Activated T-cell treated with anti-CD3 and anti-CD28 coated beads for 4 hours (primary cell): ENCODE measurements around the gene NXPH4.

Experiments
- DNase-seq: peaks from one replicate; pipeline ENCODE4 v3.0.0-alpha.2; 2020

The NXPH4 gene

DNA sequence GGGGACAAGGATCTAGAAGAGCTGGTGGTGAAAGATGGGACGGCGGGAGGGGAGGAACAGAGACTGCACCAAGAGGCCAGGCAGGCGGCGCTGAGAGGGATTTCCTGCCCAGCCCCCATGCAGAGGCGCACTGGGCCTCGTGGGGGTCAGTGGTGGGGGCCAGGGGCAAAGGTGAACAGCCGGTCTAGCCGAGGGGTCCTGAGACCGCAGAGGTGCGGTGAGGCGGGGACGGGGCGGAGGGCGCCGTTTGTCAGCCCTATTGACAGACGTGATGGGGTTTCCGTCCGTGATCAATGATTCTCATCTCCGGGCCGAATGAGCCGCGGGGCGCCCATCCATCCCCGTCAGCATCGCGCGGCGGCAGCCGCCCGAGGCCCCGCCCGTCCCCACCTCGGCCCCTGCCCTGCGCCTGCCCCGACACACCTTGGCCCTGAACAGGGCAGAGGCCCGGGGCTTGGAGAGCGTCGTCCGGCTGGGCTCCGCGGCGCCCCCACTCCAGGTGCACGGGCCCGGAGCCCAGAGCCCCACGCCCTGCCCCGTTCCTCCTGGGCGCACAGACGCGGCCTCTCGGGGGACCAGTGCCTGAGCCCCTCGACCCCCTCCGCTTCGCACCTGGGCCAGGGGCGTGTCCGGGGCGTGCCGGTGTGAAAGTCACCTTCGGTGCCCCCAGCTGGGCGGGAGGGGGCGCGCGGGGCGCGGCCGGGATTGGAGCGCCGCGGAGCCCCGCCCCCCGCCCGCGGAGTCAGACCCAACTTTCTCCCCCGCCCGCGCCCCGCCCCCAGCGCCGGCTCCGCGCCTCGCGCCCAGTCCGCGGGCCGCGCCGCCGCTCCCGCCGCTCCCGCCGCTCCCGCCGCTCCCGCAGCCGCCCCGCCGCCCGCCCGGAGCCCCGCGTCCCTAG, at the start of gene NXPH4:
Gene NXPH4 (plus strand): TSS at position 781 of the 898 bp plus-strand sequence. CDS start 176 bp downstream, outside the sequence.
- peak; percentile 57 for DNase-seq

- DNase-seq: no peak
These were observed 49.6 kb upstream of the NXPH4 start for GRCh38 chr12:57166971-57167371.

- no peak for DNase-seq
These were observed 48.5 kb upstream of the NXPH4 start for GRCh38 chr12:57168058-57168457.

- no peak for DNase-seq
These were observed 47.4 kb upstream of the NXPH4 start for GRCh38 chr12:57169046-57169795.

GRCh38 chr12:57169969-57170368, 46.6 kb upstream of the NXPH4 start:
- DNase-seq: no peak

DNA sequence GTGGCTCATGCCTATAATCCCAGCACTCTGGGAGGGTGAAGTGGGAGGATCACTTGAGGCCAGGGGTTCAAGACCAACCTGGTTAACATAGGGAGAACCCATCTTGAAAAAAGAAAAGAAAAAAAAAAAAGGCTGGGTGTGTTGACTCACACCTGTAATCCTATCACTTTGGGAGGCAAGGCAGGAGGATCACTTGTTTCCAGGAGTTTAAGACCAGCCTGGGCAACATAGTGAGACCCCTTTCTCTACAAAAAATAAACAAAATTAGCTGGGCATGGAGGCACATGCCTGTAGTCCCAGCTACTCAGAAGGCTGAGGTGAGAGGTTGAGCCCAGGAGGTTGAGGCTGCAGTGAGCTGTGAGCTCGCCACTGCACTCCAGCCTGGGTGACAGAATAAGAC, 46.2 kb upstream of the NXPH4 start:
- DNase-seq: no peak

GRCh38 chr12:57170927-57171326, 45.7 kb upstream of the NXPH4 start:
- no peak for DNase-seq

DNA sequence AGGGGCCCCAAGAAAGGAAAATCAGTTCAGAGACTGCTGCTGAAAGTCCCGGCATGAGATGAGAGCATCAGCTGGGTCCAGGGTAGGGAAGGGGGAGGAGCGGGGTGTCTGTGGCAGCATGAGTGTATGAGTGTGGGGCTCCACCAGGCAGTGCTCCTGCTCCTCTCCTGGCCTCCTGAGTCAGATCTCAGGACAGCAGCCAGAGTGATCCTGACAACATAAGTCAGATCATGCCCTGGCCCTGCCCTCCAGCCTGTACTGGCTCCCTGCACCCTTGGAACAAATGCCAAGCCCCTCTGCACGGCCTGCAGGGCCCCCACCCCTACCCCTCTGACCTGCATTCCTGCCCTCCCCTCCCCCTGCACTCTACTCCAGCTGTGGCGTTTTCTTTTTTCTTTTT, 44.9 kb upstream of the NXPH4 start:
- DNase-seq: no peak

GRCh38 chr12:57173089-57173488, 43.5 kb upstream of the NXPH4 start:
- DNase-seq: no peak

DNA sequence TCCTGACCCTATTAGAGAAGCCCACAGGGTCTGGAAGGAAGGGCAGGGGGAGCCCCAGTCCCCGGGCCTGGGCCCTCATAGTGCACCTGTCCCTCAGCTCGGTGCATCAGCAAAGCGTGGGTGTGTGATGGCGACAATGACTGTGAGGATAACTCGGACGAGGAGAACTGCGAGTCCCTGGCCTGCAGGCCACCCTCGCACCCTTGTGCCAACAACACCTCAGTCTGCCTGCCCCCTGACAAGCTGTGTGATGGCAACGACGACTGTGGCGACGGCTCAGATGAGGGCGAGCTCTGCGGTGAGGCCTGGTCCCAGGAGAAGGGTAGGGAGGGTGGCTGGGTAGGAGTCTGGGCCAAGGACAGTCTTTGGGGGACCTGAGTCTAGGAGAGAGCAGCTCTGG, 42.9 kb upstream of the NXPH4 start:
- DNase-seq: no peak

DNA sequence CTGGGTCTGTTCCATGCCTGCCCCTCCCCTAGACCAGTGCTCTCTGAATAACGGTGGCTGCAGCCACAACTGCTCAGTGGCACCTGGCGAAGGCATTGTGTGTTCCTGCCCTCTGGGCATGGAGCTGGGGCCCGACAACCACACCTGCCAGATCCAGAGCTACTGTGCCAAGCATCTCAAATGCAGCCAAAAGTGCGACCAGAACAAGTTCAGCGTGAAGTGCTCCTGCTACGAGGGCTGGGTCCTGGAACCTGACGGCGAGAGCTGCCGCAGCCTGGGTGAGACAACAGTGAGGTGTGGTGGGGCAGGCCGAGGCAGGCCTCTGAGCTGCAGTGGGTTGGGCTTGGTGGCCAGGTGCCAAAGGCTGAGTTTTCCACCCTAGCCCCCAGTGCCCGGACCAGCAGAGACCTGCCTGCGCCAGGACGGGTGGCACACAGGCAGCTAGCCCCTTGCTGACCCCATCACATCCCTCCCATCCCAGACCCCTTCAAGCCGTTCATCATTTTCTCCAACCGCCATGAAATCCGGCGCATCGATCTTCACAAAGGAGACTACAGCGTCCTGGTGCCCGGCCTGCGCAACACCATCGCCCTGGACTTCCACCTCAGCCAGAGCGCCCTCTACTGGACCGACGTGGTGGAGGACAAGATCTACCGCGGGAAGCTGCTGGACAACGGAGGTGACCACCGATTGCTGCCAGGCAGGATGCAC, 41.0 kb upstream of the NXPH4 start:
- peak; percentile 7 for DNase-seq

- DNase-seq: no peak
These were observed 40.5 kb upstream of the NXPH4 start for GRCh38 chr12:57176139-57176477.

DNA sequence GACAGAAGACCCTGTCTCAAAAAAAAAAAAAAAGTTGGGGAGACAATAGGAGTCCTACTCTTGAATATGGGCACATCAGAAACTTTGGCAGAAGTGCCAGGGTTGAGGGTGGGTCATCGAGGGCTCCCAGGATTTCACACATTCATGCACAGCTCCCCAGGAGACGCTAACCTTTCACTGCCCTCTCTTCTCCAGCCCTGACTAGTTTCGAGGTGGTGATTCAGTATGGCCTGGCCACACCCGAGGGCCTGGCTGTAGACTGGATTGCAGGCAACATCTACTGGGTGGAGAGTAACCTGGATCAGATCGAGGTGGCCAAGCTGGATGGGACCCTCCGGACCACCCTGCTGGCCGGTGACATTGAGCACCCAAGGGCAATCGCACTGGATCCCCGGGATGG, 39.7 kb upstream of the NXPH4 start:
- DNase-seq: no peak

GRCh38 chr12:57177354-57177753, 39.2 kb upstream of the NXPH4 start:
- no peak for DNase-seq

- DNase-seq: no peak
These were observed 38.4 kb upstream of the NXPH4 start for GRCh38 chr12:57178213-57178612.

- no peak for DNase-seq
These were observed 37.1 kb upstream of the NXPH4 start for GRCh38 chr12:57179331-57180086.

- no peak for DNase-seq
These were observed 36.1 kb upstream of the NXPH4 start for GRCh38 chr12:57180321-57180989.

- no peak for DNase-seq
These were observed 35.5 kb upstream of the NXPH4 start for GRCh38 chr12:57181072-57181471.

GRCh38 chr12:57181561-57182155, 34.9 kb upstream of the NXPH4 start:
- no peak for DNase-seq

GRCh38 chr12:57182918-57183575, 33.5 kb upstream of the NXPH4 start:
- DNase-seq: peak; percentile 77
